Measurements from ENCODE around the gene KRTAP10-4.
A peak's percentile ranks its signal among the peaks of the same experiment; 100 is the strongest.

The KRTAP10-4 gene

GRCh38 chr21:44573630-44574456 is at the start of gene KRTAP10-4:
TSS of gene KRTAP10-4 (plus strand) at chr21:44573729. CDS start at chr21:44573759, 30 bp downstream.
- peak in 1 of 2 experiments; percentile 32 for DNase-seq

- no peak for DNase-seq
Observed at GRCh38 chr21:44524414-44525371, 48.8 kb upstream of the KRTAP10-4 start.

GRCh38 chr21:44525391-44526095 is 48.0 kb upstream of the KRTAP10-4 start:
- DNase-seq, result no peak

- DNase-seq, result no peak
Observed at GRCh38 chr21:44526096-44526997, 47.2 kb upstream of the KRTAP10-4 start.

- DNase-seq, result no peak
Observed at GRCh38 chr21:44527156-44527982, 46.2 kb upstream of the KRTAP10-4 start.

GRCh38 chr21:44527983-44528633 is 45.4 kb upstream of the KRTAP10-4 start:
- DNase-seq, result no peak

- DNase-seq, result no peak
Observed at GRCh38 chr21:44528634-44528995, 44.9 kb upstream of the KRTAP10-4 start.

GRCh38 chr21:44529011-44529421 is 44.5 kb upstream of the KRTAP10-4 start:
- no peak for DNase-seq

GRCh38 chr21:44529503-44530125 is 43.9 kb upstream of the KRTAP10-4 start:
- DNase-seq, result no peak

- DNase-seq, result no peak
Observed at GRCh38 chr21:44530221-44530902, 43.2 kb upstream of the KRTAP10-4 start.

GRCh38 chr21:44530903-44531605 is 42.5 kb upstream of the KRTAP10-4 start:
- no peak for DNase-seq

- DNase-seq, result no peak
Observed at GRCh38 chr21:44531606-44532564, 41.6 kb upstream of the KRTAP10-4 start.

- no peak for DNase-seq
Observed at GRCh38 chr21:44532712-44533111, 40.8 kb upstream of the KRTAP10-4 start.

GRCh38 chr21:44533121-44533890 is 40.2 kb upstream of the KRTAP10-4 start:
- no peak for DNase-seq

- DNase-seq, result no peak
Observed at GRCh38 chr21:44533891-44534627, 39.5 kb upstream of the KRTAP10-4 start.

- no peak for DNase-seq
Observed at GRCh38 chr21:44534688-44535087, 38.8 kb upstream of the KRTAP10-4 start.
